Ovary (tissue), 3 donors: ENCODE results near the gene SLX1B.
"Not testable (repeated sequence)": the region's sequence is repeated elsewhere in the genome, so short reads cannot be mapped to it uniquely, and the experiment has no call there.

ENCODE experiments used
- CTCF ChIP-seq, 3 donors: fragments of 450-650 bp in 2 of 3; fragments of 200-600 bp in 1 of 3; IDR thresholded peaks; one replicate each; pipeline versions ENCODE4 v1.5.1 to v1.8.0; 2016 to 2022; ENCODE audit warnings: antibody characterized with exemption in 3 of 3, mild to moderate bottlenecking in 1 of 3
- POLR2A ChIP-seq: fragments of 450-650 bp; IDR thresholded peaks from one replicate; pipeline ENCODE4 v1.6.1; 2017; ENCODE audit warnings: antibody characterized with exemption, mild to moderate bottlenecking, moderate library complexity
- donor health status: DM: no; HTN: no; CAD: no.

GRCh38 chr16:29454828-29455227 lies 495 bp downstream of the SLX1B start:
- not testable (repeated sequence) for TF ChIP-seq POLR2A; CTCF (IDR thresholded peaks at IDR 0.05)
